Measurements from ENCODE around the gene PDE11A.
A peak's percentile ranks its signal among the peaks of the same experiment; 100 is the strongest.

PDE11A gene

GRCh38 chr2:177808984-177809809 lies 263.4 kb downstream of the PDE11A start:
- no peaks in the 10 kb centered on the region for H3K27me3 ChIP-seq (ENCODE audit: insufficient read depth, low read depth, severe bottlenecking)
- H3K4me3 ChIP-seq (ENCODE audit: low read depth, low read length) = no peak overlapping the region
- DNase-seq = no peak
- no peaks in the 10 kb centered on the region for H3K9me3 ChIP-seq (ENCODE audit: severe bottlenecking)
- no peaks in the 10 kb centered on the region for H3K36me3 ChIP-seq
- H3K27ac ChIP-seq = no peak overlapping the region
- TF ChIP-seq CTCF (IDR thresholded peaks at IDR 0.05; ENCODE audit: low read depth, low read length) = no peak

DNA sequence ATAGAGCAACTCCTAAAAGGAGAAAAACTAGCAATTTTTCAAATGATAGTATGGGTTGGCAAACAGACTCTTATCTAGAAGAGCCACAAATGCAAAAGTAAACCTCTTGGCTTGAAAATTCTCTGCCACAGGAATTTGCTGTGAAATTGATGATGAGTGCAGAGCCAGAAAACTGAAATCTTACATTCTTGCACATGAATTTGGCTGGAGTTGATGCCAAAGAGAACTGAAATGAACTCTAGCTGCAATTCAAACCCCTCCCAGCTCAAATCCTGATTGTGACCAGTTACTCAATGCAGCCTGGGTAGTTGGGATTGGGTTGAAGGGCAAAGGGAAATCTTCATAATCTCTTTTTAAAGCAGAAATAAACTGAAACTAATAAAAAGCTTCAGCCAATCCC lies 266.6 kb downstream of the PDE11A start:
- Histone ChIP-seq H3K27ac (no peak overlapping the region), H3K4me3 (ENCODE audit: low read depth, low read length) (no peak overlapping the region), H3K9me3 (ENCODE audit: severe bottlenecking) (no peaks in the 10 kb centered on the region), H3K36me3 (no peaks in the 10 kb centered on the region), H3K27me3 (ENCODE audit: insufficient read depth, low read depth, severe bottlenecking) (no peaks in the 10 kb centered on the region)
- no peak for TF ChIP-seq CTCF (IDR thresholded peaks at IDR 0.05; ENCODE audit: low read depth, low read length)
- no peak for DNase-seq

- peak; percentile 61 for TF ChIP-seq CTCF (IDR thresholded peaks at IDR 0.05; ENCODE audit: low read depth, low read length)
- H3K27ac ChIP-seq = no peak overlapping the region
- H3K4me3 ChIP-seq (ENCODE audit: low read depth, low read length) = no peak overlapping the region
- no peaks in the 10 kb centered on the region for H3K27me3 ChIP-seq (ENCODE audit: insufficient read depth, low read depth, severe bottlenecking)
- no peaks in the 10 kb centered on the region for H3K9me3 ChIP-seq (ENCODE audit: severe bottlenecking)
- DNase-seq = peak; percentile 8
- H3K36me3 ChIP-seq = no peaks in the 10 kb centered on the region
Measured at GRCh38 chr2:177799531-177799930, 273.0 kb downstream of the PDE11A start.

- Histone ChIP-seq H3K27ac (no peak overlapping the region), H3K9me3 (ENCODE audit: severe bottlenecking) (no peaks in the 10 kb centered on the region), H3K36me3 (no peaks in the 10 kb centered on the region), H3K4me3 (ENCODE audit: low read depth, low read length) (no peak overlapping the region), H3K27me3 (ENCODE audit: insufficient read depth, low read depth, severe bottlenecking) (no peaks in the 10 kb centered on the region)
- DNase-seq = no peak
- no peak for TF ChIP-seq CTCF (IDR thresholded peaks at IDR 0.05; ENCODE audit: low read depth, low read length)
Measured at GRCh38 chr2:177797808-177798207, 274.8 kb downstream of the PDE11A start.

GRCh38 chr2:177796654-177797415 lies 275.7 kb downstream of the PDE11A start:
- TF ChIP-seq CTCF (IDR thresholded peaks at IDR 0.05; ENCODE audit: low read depth, low read length) = no peak
- H3K27me3 ChIP-seq (ENCODE audit: insufficient read depth, low read depth, severe bottlenecking) = no peaks in the 10 kb centered on the region
- H3K36me3 ChIP-seq = no peaks in the 10 kb centered on the region
- no peak overlapping the region for H3K4me3 ChIP-seq (ENCODE audit: low read depth, low read length)
- H3K9me3 ChIP-seq (ENCODE audit: severe bottlenecking) = no peaks in the 10 kb centered on the region
- H3K27ac ChIP-seq = no peak overlapping the region
- DNase-seq = no peak

All from WERI-Rb-1 (cell line).